DMS53 (cell line): ENCODE data around the gene PAPPA2.

Experiments used
- DNase-seq: peaks from one replicate; lab custom pipeline; 2025; lab: John Stamatoyannopoulos, UW

PAPPA2 gene

DNA sequence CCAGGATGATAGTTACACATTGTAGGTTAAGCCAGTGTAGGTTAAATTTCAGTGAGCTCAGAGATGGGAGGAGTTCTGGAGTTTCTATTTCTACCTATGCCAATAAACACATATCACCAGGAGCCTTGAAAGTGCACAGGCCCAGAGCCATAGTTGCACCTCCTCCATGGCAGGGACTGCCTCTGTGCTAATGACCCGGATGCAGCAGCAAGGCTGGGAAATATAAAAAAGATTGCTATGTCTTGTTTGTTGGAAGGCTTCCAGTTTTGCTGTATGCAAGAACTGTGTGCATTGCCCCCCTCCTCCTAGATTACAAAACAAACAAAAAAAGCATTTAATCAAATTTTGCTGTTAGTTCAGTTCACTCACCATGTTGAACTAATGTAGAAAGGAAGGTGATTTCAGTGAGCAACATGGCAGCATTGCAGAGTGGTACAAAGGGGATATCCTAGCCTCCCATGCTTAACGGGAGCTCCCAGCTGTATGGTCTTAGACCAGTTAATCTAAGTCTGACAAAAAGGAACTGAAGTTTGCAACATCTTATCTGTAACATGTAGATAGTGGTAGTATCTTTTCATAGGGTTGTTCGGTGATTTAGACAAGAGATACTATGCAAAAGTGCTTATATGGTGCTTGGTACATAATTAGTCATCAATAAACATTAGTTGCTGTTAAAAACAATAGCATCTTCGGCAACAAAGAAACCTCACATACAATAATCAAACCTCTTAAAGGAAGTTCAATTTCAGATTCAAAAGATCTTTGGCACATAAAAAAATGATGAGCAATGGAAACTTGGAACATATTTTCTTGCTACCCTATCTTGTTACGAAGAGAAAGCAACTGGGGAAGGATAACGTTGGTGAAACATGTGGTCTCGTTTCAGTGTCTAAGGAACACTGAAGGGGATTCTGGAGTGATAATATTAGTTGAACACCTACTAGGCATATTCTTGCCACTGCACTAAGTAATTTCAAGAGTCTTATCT, 392.1 kb downstream of the PAPPA2 start:
- peak; percentile 7 for DNase-seq

DNA sequence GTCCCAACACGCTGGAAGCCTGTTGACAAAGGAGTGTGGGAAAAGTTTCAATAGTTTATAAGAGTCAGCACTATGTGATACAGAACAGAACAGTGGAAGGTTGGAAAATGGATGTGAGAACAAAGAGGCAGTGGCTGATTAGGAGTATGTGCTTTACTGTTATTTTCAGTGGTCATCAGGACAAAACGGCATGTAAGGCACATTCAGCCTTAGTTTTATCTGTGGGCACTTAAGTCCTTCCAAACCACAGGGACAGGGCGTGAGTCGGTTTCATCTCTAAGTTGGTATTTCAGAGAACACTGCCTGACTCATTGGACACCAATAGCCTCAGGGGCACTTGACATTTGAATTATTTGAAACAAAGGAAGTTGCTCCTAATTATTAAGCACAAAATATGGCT, 394.7 kb downstream of the PAPPA2 start:
- DNase-seq, result no peak

DNA sequence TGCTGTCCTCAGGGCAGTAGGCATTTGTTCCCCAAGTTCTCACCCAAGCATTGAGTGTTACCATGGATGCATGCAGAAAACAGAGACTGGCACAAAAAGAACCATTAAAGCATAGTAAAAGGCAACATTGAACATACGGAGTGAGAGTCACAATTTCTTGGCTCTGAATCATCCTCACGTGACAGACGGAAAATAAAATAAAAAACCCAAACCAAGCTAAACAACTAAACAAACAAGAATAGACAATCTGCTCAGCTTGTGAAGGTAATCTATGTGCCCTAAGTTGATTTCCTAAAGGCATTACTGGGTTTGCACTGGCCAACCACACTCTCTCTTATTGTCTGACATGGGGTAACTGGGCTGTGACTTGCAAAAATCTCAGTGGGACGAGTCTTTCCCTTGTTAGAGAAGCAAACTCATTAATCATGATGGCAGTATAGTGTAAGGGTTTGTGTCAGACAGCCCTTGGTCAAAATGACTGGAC, 395.5 kb downstream of the PAPPA2 start:
- no peak for DNase-seq

DNA sequence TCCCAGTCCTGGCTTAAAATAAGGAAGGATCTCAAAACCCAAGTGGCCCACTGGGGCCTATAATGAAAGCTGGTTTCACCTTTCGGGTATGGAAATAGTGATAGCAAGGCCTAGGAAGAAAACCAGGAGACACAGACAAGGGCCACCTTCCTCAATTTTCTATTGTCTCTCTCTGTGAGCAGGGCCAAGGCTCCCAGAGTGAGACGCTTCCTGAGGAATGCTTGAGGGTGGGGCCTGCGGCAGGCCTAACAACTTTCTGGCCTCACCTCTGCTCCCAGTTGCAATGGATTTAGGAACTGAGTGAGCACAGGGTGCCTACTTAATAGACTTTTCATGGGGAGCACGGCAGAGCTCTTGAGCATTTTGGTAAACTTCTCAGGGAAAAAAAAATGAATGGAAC, 400.6 kb downstream of the PAPPA2 start:
- DNase-seq, result no peak

GRCh38 chr1:176864211-176864610, 401.2 kb downstream of the PAPPA2 start:
- DNase-seq, result no peak

GRCh38 chr1:176866011-176866714, 403.2 kb downstream of the PAPPA2 start:
- DNase-seq, result no peak

DNA sequence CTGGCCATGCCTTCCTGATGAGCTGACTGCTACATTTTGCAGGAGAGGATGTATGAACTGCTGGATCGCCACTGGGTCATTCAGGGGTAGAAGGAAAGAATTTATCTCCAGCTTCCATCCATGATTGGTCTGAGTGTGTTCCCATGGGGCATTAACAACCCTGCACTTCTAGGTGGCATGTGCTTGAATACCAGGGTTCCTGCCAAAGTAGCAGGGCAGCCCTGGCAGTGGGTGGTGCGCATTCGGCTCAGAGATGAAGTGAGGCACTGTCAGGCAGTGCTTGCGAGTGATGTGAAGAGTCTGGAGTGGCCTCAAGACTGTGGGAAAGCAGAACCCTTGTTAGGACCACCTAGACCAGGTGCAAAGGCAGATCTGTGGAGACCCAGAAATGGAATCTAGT, 406.6 kb downstream of the PAPPA2 start:
- no peak for DNase-seq

DNA sequence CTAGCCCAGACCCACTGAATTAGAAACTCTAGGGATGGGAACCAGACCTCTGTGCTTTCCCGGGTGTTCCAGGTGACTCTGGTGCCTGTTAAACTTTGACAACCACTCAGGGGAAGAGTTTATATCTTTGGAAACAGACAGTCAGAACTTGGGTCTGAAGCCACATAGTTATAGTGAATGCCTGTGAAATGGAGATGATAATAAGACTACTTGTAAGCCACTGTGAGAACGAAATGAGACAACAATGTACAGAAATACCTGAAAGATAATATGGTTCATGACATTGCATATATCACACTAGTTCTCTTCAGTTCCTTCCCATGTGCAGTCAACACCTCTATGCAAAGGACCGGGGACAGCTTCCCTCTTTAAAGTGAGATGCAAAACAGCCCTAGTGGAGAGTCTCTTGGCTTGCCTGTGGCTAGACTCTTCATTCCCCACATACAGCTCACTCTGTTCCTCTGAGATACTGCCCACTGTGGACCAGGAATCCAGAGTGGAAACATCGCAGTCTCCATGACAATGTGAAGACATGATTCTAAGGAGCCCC, 414.1 kb downstream of the PAPPA2 start:
- DNase-seq, result no peak

DNA sequence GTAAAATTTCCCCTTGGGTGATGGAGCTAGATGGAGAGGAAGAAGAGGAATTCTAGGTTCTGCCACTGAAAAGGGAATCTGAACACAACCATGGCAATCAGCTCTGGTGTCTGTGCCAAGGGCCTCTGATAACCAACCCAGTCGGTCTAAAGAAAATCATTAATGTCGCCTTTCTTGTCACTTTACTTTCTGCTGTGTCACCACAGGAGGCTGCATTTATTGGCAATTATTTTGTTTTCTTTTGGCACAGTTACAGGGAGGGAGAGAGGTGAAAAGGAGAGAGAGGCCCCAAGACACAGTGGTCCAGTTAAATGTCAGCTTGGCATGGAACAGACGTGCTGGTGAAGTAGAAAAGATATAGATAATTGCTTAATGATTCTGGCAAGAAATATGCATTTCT, 414.6 kb downstream of the PAPPA2 start:
- DNase-seq, result no peak

GRCh38 chr1:176878750-176879536, 416.0 kb downstream of the PAPPA2 start:
- no peak for DNase-seq

DNA sequence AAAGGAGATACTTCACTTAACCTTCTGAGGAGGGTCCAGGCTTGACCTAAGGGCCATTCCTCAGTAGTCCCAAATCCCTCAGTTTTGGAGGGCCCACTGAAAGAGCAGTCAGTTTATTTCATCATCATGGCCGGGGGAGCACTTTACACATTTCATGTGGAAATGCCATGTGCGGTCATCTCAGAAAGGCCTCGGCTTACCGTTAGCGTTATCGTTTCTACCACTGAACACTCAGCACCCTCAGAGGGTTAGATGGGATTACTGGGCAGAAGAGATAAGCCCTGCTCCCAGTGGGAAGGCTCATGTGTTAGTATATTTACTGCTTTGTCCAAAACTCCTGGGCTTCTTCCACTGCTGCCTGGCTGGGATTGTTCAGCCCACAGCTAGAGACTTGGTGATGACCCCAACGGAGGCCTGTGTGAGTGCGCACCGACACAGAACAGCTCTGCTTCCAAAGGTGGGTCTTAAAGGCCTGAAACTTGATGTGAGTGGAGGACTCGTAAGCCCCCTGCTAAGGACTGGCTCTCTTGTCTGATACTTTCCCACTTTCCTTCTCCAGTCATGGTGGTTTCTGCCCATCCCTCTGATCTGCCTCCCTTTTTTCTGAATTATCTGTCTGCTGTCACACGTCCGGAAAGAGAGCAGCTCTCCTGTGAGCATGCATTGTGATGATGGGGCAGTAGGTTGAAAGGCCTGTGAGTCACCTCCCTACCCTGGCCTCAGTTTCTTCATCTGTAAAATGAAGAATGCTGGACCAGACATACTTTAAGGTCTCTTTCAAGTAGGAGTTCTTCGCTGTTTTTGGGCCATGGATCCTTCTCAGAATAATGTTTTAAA, 417.0 kb downstream of the PAPPA2 start:
- DNase-seq, result no peak

- DNase-seq, result peak; percentile 89
These were observed 418.1 kb downstream of the PAPPA2 start for GRCh38 chr1:176880955-176881595.

GRCh38 chr1:176884286-176884685, 421.3 kb downstream of the PAPPA2 start:
- no peak for DNase-seq

DNA sequence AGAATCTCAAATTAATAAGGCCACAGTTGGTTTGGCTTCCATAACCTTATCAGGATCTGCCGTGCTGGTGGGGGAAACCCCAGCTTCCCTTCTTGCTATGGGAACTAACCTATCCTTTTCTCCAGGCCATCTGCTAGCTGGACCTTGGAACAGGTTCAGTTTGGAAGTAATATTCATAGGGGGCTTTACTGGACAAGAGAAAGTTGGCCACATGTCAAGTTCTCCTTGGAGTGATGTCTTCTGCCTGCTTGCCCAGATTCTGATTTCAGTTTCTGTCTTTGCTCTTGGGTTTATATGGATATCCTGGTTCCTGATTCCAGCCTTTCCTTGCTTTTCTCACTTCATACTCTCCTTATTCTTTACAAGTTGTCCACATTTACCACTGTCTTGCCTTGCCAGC, 421.9 kb downstream of the PAPPA2 start:
- DNase-seq, result no peak

- no peak for DNase-seq
These were observed 422.4 kb downstream of the PAPPA2 start for GRCh38 chr1:176885341-176885740.

DNA sequence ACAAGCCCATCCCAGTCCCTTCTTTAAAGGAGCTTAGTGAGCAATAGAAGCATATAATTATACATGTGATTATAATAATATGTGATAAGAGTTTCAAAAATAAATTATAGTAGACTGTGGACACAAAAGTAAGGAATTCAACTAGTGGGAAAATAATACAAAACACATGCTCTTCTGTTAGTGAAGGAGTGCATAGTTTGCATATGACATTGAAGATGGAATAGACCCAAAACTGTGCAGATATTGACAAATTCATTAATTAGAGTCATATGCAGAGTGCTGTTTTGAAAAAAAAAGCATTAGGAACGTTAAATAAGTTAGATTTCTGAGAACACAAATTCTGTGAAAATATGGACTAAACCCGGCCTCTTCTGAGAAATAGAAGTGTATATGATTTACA, 422.8 kb downstream of the PAPPA2 start:
- no peak for DNase-seq

DNA sequence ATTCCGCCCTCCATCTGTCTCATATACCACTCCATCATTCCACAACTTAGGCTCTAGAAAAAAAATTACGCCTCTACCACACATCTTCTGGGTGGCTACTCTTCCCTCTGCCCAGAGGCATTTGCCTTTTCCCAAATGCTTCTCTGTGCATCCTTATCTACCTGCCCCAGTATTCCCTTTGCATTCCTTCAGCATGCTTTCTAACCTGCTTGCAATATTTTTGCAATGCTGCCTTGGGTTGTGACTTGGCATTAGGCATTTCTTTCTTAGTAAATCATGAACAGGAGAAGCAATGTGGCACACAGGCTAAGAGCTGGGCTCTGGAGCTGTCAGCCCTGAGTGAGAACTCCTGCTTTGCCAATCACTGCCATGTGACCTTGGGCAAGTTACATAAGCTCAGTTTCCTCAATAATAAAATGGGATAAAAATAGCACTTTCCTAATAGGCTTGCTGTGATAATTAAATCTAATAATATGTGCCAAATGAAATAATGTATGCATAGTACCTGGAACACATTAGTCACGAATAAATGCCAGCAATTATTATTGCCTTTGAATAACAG, 425.6 kb downstream of the PAPPA2 start:
- DNase-seq, result no peak

- DNase-seq, result no peak
These were observed 430.8 kb downstream of the PAPPA2 start for GRCh38 chr1:176893625-176894352.

GRCh38 chr1:176894450-176894849, 431.5 kb downstream of the PAPPA2 start:
- DNase-seq, result no peak
